ENCODE measurements around the gene BCAR1.

- TF ChIP-seq CTCF (IDR thresholded peaks at IDR 0.05; ENCODE audit: poor library complexity, severe bottlenecking) (no peak), EZH2 (IDR thresholded peaks at IDR 0.05; ENCODE audit: borderline replicate concordance, insufficient read depth, low read length, poor library complexity, severe bottlenecking) (no peak)
Observed at GRCh38 chr16:75193730-75194444, 57.5 kb downstream of the BCAR1 start.

All from neural cell (in vitro differentiated cells).